NCI-H748 (cell line): Measurements from ENCODE around the gene DCAF16.
"Not testable (repeated sequence)": the region's sequence is repeated elsewhere in the genome, so short reads cannot be mapped to it uniquely, and the experiment has no call there.

Source experiments
- DNase-seq: peaks from one replicate; lab custom pipeline; 2025; ENCODE audit not compliant: unreplicated experiment; lab: John Stamatoyannopoulos, UW

Gene DCAF16

GRCh38 chr4:17810260-17811077 lies at the start of gene DCAF16, which contains the start of gene NCAPG:
DCAF16 (minus strand) TSS chr4:17810757; CDS start chr4:17804141, 6,616 bp downstream.
NCAPG (plus strand) TSS chr4:17810979; CDS start chr4:17811078, 99 bp downstream.
- peak; percentile 98 for DNase-seq

DNA sequence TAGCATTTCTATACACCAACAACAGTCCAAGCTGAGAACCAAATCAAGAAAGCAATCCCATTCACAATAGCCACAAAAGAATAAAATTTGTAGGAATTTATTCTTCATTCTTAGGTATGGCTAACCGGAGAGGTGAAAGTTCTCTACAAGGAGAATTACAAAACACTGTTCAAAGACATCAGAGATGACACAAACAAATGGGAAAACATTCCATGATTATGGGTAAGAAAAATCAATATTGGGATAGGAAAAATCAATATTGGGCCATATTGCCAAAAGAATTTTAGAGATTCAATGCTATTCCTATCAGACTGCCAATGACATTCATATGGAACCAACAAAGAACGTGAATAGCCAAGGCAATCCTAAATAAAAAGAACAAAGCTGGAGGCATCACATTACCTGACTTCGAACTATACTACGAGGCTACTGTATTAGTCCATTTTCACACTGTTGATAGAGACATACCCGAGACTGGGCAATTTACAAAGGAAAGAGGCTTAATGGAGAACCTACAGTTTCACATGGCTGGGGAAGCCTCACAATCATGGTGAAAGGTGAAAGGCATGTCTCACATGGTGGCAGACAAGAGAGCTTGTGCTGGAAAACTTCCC lies 49.3 kb upstream of the DCAF16 start:
- no peak for DNase-seq

DNA sequence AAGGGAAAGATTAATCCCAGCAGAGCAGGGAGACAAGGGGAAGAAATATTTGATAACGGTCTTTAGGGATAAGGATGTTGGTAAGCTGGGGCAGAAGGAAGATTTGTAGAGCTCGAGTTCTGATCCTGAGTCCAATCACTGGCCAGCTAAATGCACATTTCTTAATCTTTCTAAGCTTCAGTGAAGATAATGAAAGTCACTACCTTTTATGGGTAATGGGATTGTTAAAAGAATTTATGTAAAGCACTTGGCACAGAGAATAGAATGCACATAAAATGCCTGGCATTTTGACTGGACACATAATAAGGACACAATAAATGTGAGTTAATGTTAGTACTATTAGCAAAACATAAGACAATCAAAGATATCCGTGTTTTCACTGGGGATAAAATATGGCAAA lies 43.5 kb upstream of the DCAF16 start:
- no peak for DNase-seq

DNA sequence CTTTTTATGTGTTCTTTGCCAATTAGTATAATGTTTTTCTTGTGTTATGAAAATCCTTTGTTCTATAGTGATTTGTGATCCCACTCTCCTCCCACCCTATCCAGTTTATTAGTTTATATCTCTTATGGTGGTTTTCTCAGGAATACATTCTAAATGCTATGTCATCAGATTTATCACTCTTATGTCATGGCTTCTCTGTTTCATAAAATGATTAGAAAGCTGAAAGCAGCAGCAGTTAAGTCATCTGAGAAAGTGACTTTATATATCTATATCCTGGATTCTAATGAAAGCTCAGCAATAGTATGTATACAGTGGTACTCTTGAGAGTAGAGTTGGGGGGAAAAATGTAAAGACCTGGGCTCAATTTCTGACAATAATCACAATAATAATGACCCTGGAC lies 41.4 kb upstream of the DCAF16 start:
- DNase-seq = no peak

GRCh38 chr4:17850295-17850694 lies 39.7 kb upstream of the DCAF16 start:
- not testable (repeated sequence) for DNase-seq

DNA sequence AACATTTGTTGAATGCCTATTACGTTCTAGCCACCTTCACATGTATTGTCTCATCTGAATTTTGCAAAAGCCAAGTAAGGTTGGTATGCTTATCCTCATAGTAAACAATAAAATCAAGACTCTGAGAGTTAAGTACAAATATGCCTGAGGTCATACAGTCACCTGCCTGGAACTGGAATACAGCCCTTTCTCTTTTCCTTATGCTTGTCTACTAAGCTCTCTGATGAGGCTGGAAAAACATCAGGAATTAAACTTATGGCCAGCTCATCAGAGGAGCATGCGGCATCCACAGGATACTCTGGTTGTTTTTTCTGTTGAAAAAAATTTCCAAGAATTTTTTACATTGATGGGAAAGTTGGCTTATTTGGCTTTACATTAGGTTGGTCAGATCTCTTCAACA lies 35.7 kb upstream of the DCAF16 start:
- DNase-seq = no peak

DNA sequence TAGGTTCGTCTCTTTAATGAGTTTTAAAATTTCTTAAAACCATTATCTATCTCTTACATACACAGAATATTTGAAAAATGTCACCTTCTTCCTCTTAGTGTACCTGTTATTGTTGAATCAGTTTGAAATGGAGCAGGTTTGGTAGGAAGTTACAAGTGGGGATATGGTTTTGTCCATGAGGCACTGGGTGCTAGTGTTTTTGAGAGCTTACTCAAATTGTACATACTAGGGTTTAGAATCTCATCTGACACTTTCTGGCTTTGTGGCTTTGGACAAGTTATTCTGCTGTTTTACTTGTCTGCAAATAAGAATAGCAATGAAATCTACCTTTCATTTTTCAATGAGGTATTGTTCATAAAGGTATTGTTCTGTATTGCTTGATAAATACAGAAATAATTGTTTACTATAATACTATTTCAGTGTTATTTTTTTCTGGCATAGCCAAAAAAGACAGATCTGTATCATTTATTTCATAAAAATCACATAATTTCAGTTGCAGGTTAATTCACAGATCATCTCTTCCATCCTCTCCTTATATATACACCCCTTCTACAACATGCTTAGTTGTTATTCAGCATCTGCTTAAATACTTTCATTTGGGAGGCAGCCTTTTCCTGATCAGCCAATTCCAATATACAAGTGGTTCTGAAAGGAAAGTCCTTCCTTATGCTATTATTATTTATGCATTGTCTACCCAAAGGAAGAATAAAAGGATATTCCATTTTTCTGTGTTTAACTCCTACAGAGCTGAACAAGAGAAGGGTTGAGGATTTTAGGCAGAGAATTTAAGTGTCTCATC lies 13.5 kb upstream of the DCAF16 start:
- DNase-seq = no peak

DNA sequence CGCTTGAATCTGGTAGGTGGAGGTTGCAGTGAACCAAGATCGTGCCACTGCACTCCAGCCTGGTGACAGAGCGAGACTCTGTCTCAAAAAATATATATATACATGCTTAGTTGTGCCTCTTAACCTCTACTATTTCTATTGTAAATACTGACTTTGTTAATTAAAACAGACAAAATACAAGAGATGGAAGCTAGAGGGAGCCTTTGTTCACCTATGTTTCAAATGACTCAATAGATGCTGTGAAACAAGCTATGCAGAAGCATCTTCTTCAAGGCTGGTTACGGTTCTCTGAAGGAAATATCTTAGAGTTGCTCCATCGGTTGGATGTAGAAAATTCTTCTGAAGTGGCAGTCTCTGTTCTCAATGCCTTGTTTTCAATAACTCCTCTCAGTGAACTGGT lies 6.5 kb upstream of the DCAF16 start:
- DNase-seq = peak; percentile 10

GRCh38 chr4:17816142-17816541 lies 5.6 kb upstream of the DCAF16 start:
- DNase-seq = no peak

DNA sequence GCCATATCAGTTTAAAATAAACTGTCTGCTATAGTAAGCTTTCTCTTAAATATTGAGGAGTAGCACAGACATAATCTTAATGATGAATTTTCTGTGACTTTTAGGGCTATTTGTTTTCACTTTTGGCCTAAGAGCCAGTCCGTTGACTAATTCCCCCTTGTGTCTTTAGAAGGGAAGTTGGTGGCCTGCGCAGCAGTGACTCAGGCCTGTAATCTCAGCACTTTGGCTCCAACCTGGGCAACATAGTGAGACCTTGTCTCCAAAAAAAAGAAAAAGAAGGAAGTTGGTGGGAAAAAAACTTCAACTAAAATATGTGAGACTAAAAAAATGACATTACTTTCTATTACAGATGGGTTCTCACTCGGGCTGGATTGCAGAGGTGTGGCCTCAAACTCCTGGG lies 3.6 kb upstream of the DCAF16 start:
- no peak for DNase-seq

- DNase-seq = no peak
Observed at GRCh38 chr4:17812801-17813200, 2.2 kb upstream of the DCAF16 start.

- DNase-seq = no peak
Observed at GRCh38 chr4:17812125-17812524, 1.6 kb upstream of the DCAF16 start.

DNA sequence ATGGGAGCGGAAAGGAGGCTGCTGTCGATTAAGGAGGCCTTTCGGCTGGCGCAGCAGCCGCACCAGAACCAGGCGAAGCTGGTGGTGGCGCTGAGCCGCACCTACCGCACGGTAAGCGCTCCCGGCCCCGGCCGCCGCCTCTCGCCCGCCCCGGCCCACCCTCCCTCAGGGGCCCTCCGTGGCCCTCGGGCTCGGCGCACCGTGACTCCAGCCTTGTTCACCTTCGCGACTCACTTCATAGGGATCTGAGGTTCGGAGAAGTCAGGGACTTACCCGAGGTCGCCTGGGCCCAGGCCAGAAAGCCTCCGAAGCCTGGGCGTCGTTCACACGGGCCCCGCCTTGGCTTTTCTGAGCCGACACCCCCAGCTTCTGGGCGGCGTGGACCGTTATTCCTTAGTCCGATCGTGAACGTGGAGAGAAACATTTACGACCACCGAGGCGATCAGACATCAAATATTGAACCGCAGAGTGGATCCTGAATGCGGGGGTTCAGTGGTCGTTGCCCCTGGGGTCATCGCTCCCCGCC lies 584 bp upstream of the DCAF16 start:
- DNase-seq = no peak

DNA sequence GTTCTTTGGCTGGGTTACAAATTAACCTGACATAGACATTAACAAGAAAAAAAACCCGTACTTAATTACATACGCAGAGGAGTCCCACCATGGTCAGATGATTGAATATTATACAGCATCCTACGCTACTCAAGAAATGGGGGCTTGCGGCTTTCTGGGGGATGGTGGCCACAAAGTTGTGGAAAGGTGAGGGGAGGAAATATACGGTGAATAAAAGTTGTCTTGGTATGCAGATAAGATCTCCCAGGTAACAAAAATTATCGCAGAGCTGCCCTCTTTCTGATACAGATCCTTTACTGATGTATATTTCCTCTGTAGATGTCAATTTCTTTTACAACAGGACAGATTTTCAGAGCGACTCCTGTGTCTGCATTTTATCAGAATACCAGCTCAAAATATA lies 890 bp downstream of the DCAF16 start:
- DNase-seq = no peak

GRCh38 chr4:17807446-17807845 lies 3.1 kb downstream of the DCAF16 start:
- no peak for DNase-seq

DNA sequence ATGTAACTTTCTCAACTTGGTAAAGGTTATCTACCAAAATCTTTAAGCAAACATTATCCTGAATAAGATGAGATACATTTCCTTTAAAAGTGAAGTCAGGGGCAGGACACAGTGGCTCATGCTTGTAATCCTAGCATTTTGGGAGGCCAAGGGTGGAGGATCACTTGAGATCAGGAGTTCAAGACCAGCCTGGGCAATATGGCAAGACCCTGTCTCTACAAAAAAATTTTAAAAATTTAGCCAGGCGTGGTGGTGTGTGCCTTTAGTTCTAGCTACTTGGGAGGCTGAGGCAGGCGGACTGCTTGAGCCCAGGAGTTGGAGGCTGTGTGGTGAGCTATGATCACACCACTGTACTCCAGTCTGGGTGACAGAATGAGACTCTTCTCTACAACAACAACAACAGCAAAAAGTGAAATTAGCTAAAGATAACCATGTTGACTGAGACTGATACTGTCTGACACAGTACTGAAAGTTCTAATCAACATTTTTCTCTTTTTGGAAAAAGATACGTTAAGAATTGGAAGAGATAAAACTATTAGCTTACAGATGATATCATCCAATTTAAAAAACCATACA lies 4.9 kb downstream of the DCAF16 start:
- DNase-seq = no peak

DNA sequence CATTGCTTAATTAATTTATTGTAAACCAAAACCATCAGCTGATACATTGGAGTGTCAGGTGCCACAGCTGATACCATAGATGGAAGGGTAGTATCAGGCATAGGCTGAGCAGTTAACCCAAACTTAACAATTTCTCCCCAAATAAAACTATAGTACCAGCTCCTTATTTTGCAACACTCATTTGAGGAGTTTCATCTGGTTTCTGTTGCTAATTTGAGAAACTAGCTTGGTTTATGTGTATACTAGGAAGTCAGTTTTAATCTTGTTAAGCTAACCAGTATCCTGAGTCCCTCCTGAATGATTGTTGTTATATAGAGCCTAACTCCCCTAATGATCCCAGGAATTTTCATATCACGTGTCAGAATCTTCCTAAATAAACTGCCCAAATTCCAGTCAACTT lies 12.7 kb downstream of the DCAF16 start:
- DNase-seq = no peak

GRCh38 chr4:17794730-17795129 lies 15.8 kb downstream of the DCAF16 start:
- no peak for DNase-seq

GRCh38 chr4:17788956-17789355 lies 21.6 kb downstream of the DCAF16 start:
- no peak for DNase-seq

DNA sequence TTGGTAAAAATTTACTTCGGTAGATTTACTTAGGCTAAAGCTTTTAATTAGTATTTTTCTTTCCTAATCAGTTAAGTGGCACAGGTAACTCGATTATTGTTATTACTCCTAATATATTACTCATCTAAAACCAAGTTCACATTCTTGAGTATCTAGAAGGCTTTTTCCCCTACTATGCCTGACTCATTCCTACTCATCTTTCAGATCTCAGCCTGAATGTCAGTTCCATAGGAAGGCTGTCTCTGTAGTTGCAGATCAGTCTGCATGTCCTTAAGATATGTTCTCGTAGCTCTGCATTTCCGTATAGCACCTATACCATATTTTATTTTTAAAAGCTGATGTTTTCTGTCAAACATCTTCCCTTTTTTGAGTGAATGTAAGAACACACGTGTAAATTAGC lies 23.2 kb downstream of the DCAF16 start:
- DNase-seq = no peak

DNA sequence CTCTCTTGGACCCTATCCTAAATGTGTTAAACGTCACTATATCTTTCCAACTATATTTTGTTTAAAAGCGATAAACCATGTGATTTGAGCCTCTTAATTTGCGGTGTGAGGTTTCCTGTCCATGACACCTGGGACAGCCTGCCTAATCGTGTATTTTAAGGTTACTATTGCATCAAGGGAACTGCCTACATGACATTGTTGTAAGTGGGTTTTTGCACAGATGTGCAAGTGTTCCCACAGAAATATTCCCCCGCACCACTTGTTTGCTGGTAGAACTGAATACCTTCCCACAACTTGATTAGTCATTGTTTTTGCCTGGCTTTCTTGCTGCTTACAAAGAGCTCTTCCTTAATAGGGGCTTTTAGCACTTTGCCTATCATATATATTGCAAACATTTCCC lies 24.0 kb downstream of the DCAF16 start:
- no peak for DNase-seq
